Urothelium cell line (cell line): ENCODE results near the gene FKBP14.
"Not testable (repeated sequence)": the region's sequence is repeated elsewhere in the genome, so short reads cannot be mapped to it uniquely, and the experiment has no call there.

ENCODE experiments used
- DNase-seq: peaks from one replicate; pipeline ENCODE4 v3.0.0; 2011; ENCODE audit warnings: low spot score, mixed read lengths
- FAIRE-seq: peaks from 2 replicates; lab custom pipeline; 2011; peaks lifted over from hg19 to GRCh38; lab: Jason Lieb, UNC

Gene FKBP14, protein sequence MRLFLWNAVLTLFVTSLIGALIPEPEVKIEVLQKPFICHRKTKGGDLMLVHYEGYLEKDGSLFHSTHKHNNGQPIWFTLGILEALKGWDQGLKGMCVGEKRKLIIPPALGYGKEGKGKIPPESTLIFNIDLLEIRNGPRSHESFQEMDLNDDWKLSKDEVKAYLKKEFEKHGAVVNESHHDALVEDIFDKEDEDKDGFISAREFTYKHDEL

DNA sequence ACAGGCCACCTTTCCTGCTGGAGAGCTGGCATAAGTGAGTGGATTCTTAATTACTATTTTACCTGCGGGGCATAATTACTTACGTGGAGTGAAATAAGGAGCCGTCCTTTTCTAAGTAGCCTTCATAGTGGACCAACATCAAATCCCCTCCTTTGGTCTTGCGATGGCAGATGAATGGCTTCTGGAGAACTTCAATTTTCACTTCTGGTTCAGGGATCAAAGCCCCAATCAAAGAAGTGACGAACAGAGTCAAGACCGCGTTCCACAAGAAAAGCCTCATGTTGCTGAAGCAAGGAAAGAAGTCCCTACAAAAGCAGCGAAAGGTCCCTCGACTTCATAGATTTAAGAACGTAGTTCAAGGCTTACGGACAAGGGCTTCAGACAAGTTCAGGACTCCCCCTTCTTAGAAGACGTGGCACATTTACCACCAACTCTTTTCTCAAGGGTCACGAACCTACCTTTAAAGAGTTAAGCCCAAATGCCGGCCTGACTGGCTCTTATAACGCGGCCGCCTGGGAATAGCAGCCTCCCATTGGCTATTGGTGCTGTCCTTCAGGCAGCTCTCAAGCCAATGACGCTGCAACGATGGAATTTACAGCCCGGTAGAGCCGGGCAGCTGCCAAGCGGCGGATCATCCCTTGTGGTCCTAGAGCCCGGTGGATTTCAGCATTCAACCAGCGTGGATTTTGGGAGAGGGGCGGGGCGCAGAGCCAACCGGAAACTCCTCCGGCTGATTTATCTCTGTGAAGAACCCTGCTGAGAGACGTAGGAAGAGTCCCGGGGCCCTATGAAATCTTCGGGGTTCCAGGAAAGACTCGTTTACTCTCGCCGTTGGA is at the start of gene FKBP14:
Gene FKBP14, minus strand, starts transcription at position 474 of the 836 bp plus-strand sequence. Its CDS starts 194 bp downstream, at position 280.
- peak; percentile 99 for DNase-seq
- no peak for FAIRE-seq

DNA sequence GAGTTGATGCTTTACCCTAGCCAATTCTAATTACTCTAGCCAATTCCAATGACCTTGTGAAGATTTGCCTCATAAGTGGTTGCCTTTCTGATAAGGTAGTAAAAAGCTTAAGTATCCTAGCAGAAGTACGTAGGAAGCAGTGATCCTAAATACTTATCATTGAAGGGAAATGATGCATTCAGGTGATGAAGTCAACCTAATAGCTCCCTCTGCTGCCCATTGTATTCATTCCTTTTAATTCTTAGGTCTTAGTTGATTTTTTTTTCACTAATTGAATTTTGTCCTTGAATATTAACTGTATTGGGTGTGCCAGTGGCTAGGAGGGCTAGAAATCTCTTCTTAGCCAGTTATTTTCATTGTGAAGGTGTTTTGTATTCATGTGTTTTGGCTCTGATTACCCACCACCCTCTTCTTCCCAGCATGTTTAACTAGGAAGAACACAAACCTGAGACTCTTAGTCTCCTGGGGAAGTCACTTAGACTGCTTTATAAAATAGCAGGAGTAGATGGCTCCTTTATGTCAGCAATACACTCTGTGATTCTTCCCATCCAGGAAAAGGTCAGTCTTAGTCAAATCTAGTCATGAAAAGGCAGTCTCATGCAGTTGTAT is 48.0 kb upstream of the FKBP14 start:
- peak; percentile 12 for DNase-seq
- no peak for FAIRE-seq

DNA sequence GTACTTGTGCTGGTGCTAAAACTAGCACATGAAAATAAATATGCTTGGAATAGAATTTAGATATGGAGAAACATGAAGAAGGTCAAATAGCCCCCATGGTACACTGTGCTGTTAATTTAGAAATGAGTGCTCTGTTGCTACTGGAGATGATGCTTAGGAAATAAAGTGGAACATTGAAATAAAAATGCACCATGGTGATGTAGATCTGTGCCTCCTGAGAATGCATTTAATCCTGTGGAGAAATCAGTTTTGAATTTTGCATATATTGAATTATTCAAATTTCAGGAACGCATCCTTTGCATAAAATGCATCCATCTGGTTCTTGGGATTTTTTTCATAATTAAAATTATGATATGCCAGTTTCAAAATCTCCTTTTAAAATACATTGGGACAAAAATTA is 46.2 kb upstream of the FKBP14 start:
- no peak for FAIRE-seq

DNA sequence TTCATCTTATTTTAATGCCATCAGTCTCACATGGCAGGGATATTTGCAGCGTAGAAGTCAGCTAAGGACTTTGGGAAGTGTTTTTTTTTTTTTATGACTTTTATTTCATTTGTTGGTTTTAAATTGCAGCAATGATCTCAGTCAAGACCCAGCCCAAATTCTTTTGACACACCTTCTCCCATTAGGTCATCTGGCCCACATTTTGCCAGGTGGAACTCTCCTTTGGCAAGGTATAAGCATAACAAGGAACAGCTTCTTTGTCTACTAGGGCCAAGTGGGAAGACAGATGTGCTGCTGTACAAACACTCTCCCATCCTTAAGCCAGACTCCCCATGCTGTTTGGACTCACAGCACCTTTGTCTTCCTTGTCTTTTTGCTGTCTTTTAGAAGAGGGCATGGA is 43.5 kb upstream of the FKBP14 start:
- no peak for FAIRE-seq

More for the DNA sequence above, 46.2 kb upstream of the FKBP14 start:
- no peak for DNase-seq

DNA sequence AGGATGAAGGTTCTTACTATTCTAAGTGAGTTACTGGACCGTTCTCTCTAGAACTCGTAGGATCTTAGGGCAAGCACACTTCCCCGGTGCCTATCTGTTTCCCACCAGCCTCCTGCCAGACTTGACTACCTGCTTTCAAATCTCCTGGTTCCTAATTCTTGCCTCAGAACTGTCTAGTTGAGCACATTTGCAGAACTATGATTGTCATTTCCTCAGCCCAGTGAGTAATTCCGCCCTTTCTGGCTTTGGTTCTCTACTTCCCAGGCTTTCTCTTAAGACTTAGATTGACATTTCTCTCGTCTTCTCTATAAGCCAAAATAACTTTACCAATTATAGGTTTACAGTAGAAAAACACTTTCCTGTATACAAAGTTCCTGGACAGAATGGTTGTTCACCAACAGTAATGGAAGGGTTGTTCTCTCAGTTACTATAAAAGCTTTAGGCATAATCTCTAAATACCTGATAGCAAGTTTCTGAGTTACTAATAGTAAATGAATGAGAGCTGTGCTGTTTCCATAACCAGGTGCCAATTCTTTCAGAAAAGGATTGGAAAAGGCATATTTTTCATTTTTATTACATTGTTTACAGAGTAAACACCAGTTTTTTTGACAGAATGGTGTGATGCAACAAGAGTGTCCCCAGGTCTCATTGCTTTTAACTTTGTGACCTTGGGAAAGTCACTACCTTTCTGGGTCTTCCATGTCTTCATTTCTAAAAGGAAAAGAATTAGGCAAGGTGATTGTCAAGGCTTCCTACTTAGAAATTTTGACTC is 42.8 kb upstream of the FKBP14 start:
- no peak for FAIRE-seq

More for the DNA sequence above, 43.5 kb upstream of the FKBP14 start:
- no peak for DNase-seq

DNA sequence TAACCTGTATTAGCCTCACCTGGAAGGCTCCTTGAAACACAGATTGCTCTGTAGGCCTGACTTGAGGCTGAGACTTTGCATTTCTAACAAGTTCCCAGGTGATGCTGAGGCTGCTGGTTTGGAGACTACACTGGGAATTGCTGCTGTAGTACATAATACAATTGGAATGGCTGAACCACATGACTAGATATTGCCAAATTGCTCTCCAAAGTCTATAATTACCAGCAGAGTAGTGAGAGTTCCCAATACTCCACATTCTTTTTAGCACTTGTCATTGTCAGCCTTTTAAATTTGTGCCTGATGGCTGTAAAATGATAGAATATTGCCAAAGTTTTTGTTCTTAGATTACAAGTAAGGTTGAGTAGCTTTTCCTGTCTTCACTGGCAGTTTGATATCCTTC is 41.6 kb upstream of the FKBP14 start:
- FAIRE-seq (no peak), DNase-seq (no peak)

More for the DNA sequence above, 42.8 kb upstream of the FKBP14 start:
- DNase-seq = no peak

DNA sequence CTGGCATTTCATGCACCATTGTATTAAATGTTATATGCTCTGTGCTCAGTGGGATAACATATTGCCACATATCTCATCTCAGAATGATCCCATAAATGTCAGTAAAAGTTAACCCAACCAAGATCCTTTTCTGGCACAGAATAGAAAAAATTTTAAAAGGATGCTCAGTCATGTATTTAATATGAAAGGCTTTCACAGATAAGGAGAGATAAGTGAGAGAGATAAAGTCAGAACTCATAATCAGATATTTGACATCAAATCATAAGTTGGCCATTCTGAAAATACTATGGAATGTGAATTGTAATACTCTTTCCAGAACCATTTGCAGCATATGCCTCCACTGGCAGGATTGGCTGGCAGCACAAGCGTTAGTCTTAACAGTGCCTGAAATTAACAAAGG is 40.2 kb upstream of the FKBP14 start:
- FAIRE-seq = no peak
- DNase-seq = no peak

DNA sequence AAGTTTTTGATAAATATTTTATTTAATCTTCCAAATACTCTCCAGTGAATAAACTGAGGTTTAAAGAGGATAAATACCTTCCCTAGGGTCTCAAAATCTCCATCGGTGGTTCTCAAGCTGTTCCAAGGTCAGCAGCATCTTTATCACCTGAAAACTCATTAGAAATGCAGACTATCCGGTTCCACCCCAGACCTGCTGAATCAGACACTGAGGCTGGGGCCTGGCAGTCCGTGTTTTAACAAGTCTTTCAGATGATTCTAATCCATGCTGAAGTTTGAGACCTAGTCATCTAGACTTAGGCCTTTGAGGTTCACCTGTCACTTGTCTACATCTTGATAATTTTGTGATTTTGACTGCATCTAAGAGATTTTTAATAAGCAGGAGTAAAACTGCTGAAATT is 39.2 kb upstream of the FKBP14 start:
- no peak for FAIRE-seq
- DNase-seq = no peak

DNA sequence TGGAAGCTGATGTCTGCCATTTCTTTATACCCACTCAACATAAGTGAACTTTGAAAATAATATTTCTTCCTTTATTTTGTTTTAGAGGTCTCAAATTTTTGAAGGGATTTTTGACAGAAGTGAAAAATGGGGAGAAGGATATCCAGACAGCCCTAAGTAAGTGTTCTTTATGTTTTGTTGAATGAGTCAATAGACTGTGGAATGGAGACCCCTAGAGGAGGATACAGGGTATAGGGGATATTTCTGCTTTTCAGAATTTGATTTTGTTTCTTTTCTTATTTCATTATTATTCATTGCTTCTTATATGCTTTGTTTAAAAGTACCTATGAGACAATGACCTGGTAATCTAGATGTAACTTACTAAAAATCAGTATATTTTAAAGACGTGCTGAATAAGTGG is 36.1 kb upstream of the FKBP14 start:
- DNase-seq (peak; percentile 28), FAIRE-seq (no peak)

DNA sequence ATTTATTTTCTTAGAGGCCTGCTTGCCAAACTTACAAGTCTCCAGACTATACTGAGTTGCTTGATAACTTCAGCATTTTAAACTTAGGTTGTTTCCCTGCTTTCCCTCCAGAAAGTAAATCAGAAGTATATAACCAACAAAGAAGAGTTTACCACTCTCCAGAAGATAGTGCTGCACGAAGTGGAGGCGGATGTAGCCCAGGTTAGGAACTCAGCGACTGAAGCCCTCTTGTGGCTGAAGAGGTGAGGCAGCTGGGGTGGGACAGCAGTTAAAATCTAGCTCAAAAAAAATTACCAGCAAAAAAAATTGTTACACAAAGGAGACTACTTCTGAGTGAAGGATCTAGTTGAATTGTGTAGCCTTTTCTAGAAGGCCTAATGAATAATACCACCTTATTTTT is 35.3 kb upstream of the FKBP14 start:
- not testable (repeated sequence) for DNase-seq, FAIRE-seq

DNA sequence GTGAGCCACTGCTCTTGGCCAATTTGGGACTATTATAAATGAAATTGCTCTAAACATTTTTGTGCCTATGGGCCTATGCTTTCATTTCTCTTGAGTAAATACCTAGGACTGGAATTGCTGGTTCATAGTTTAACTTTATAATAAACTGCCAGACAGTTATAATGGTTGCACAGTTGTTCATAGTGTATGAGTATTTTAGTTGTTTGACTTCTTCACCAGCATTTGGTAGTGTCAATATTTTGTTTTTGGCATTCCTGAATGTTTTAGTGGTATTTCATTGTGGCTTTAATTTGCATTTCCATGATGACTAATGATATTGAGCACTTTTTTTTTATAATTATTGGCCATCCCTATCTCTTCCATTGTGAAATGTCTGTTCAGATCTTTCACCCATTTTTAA is 31.2 kb upstream of the FKBP14 start:
- DNase-seq = no peak
- FAIRE-seq = no peak

DNA sequence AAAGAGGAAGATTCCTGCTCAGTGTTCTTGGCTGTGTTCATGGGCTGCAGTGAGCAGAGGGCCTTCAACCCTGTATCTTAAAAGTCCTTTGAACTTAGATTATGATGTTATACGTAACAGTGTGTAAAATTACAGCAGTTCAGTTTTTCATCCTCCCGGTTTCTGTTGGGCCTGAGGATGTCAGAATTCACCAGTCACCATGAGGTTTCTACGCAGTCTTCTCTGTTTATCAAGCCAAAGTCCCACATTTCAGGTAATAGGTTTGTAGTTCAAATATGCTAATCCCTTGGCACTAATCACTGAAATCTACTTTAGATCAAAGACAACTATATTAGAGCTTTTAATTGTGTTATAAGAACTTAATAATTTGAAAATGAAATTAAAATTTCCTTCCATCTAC is 26.6 kb upstream of the FKBP14 start:
- DNase-seq (no peak), FAIRE-seq (no peak)

DNA sequence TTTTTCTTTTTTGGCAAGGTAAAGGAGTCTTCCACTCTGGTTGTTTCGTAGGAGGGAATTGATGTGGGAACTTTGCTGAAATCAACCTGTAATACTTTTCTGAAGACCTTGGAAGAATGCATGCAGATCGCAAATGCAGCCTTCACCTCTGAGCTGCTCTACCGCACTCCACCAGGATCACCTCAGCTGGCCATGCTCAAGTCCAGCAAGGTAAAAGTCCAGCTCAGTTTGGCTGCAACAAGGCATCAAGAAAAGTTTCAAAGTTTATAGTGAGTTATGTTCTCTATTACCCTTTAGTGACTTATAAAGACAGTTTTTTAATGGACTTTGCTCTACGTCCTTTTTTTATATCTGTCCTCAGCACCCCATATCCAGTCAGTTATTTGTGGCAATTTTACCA is 22.7 kb upstream of the FKBP14 start:
- no peak for FAIRE-seq
- DNase-seq = no peak

DNA sequence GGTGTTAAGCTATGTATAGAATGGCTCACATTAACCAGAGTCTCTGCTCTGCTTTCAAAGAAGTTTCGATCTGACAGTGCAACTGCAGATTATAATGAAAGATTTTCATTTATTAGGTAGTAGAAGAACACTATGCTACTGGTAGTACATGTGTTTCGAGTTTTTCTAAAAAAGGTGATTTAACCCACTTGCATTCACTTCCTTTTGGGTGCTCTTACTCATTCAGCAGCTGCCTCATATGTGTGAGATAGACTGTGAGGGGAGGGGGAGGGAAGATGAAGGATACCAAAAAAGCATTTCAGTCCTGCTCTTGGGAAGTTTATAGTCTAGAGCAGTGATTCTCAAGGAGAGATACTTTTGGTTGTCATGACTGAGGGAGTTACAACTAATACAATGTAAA is 22.1 kb upstream of the FKBP14 start:
- DNase-seq = no peak
- FAIRE-seq = no peak

DNA sequence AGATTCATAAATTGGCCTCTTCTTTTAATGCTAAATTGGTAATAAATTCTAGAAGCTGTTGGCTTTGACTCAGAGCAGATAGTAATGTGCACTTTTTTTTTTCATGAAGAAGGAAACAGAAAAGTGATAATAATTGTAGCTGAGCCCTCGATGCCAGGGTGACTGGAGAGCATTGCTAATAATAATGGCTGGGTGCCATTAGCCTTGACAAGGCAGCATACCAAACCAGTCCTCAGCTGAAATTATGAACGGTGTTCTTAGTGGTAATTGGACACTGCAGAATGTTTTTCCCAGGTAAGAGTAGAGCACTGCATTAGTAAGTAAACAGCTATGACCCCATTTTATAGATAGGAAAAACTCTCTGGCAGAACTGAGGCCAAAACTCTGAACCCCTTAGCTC is 20.6 kb upstream of the FKBP14 start:
- no peak for FAIRE-seq
- no peak for DNase-seq

DNA sequence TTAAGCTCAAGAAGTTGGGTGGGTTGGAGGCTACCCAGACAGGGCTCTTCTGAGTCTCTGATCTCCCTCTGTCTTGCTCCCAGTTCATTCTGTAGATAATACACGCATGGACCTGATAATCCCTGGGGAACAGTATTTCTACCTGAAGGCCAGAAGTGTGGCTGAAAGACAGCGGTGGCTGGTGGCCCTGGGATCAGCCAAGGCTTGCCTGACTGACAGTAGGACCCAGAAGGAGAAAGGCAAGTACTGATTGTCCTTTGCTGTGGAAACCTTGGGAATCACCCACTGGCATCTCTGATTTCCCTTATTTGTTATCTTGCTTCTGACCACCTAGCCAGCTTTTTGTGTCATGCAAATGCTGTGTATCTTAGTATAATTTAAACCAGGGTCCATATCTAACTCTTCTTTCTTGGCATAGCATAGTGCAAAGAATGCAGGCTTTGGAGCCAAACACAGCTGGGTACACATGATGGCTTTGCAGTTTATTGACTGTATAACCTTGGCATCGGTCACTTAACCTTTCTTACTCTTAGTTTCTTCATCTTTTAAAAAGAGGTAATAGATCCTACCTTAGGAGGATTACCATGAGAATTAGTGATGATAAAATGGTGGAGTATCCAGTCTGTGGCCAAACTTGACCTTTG is 19.7 kb upstream of the FKBP14 start:
- peak; percentile 48 for FAIRE-seq
- DNase-seq = no peak

DNA sequence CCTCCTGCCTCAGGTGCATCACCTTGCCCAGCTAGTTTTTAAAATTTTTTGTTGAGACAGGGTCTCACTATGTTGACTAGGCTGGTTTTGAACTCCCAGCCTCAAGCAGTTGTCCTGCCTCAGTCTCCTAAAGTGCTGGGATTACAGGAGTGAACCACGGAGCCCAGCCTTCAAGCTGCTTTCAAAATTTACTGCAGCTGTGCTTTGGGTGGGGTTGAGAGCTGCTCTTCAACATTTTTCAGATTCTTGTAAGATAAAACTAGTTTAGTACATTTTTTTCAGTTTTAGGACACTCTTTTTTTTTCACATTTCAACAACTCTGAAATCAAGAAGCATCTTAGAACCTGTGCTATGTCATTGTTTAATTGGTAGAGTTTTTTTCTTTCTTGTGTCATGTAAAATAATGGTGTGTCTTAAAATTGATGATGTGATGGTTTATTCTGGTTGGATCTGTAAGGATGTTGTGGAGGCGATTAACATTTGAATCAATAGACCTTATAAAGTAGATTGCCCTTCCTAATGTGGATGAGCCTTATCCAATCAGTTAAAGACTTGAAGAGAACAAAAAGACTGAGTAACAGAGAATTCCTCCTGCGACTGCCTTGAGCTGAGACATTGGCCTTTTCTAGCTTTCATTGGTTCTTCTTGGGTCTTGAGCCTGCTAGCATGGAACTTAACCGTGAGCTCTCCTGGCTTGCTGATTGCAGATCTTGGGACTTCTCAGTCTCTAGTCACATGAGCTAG is 15.2 kb upstream of the FKBP14 start:
- DNase-seq (no peak), FAIRE-seq (no peak)

DNA sequence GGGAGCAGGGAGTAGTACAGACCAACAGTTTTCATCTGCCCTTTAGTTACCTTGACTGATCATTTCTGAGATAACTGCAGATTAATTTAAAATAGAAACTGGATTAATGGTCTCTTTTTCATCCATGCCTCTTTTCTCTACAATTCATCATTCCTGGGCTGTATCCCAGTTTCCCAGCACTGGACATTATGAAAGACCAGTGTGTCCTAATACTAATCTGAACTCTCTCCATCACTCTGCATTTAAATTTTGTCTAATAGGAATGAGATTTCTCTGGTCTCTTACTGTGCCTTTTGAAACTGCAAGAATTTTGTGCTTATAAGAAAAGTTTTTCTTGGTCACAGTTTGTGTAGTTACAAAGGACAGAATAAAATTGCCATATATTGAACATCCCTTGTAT is 14.4 kb upstream of the FKBP14 start:
- FAIRE-seq = no peak

DNA sequence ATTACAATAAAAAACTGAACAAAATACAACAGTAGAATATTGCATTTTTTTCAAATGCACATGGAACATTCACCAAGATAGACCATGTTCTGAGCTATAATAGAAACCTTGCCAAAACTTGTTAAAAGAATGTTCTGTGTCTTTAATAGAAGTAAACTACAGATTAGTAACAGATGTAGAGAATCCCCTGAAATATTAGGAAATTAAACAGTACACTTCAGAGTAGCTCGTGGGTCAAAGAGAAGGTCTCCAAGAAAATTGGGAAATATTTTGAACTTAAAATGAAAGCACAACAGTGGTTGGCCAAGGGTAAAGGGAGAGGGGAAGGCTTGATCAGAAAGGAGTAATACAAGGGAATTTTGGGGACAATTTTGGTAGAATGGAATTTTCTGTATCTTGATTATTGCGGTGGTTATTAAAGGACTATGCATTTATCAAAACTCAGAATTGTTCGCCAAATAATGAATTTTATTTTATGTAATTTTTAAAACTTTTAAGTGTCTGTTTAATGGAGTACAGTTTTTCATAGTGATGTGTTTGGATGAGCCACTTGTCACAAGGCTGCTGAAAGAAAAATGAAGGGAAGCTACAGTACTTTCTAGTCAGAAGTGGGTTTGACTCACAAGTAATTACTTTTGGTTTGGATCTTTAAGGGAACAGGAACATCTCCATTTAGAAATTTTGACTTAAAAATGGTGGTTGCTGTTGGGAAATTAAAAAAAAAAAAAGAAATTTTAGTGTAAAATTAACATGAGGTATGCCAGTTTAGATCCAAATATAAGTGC is 11.9 kb upstream of the FKBP14 start:
- FAIRE-seq = no peak
- no peak for DNase-seq

More for the DNA sequence above, 14.4 kb upstream of the FKBP14 start:
- no peak for DNase-seq
